GM21515 (cell line): ENCODE results near the gene SNAP29.
"Not testable (repeated sequence)": the region's sequence is repeated elsewhere in the genome, so short reads cannot be mapped to it uniquely, and the experiment has no call there.

Experiments
- ATAC-seq: cut with Tn5 transposase; IDR thresholded peaks from one replicate; pipeline ENCODE4 v1.9.1; 2021; ENCODE audit not compliant: unreplicated experiment

Gene SNAP29

GRCh38 chr22:20927940-20928572 lies 69.2 kb downstream of the SNAP29 start:
- no peak for ATAC-seq

- no peak for ATAC-seq
Observed at GRCh38 chr22:20928573-20928967, 69.8 kb downstream of the SNAP29 start.

GRCh38 chr22:20930004-20930403 lies 71.2 kb downstream of the SNAP29 start:
- ATAC-seq: no peak

GRCh38 chr22:20930435-20930834 lies 71.6 kb downstream of the SNAP29 start:
- ATAC-seq: not testable (repeated sequence)

GRCh38 chr22:20931126-20931654 lies 72.4 kb downstream of the SNAP29 start:
- no peak for ATAC-seq

GRCh38 chr22:20933910-20934309 lies 75.1 kb downstream of the SNAP29 start:
- ATAC-seq: no peak

GRCh38 chr22:20935049-20935448 lies 76.2 kb downstream of the SNAP29 start:
- not testable (repeated sequence) for ATAC-seq

GRCh38 chr22:20935780-20936539 lies 77.2 kb downstream of the SNAP29 start:
- ATAC-seq: not testable (repeated sequence)

- ATAC-seq: no peak
Observed at GRCh38 chr22:20937031-20937793, 78.4 kb downstream of the SNAP29 start.

- ATAC-seq: no peak
Observed at GRCh38 chr22:20937794-20938671, 79.2 kb downstream of the SNAP29 start.

- ATAC-seq: not testable (repeated sequence)
Observed at GRCh38 chr22:20939457-20940185, 80.8 kb downstream of the SNAP29 start.

GRCh38 chr22:20940186-20940651 lies 81.4 kb downstream of the SNAP29 start:
- no peak for ATAC-seq
